MM.1S (cell line): Measurements from ENCODE around the gene EDC3.

Experiments used
- CTCF ChIP-seq: fragments of 300-600 bp; sonication (generic); IDR thresholded peaks from 2 replicates; pipeline ENCODE4 v1.5.1; 2016; ENCODE audit warnings: antibody characterized with exemption, low read length, mixed read lengths
- EZH2 ChIP-seq: fragments of 300-600 bp; sonication (generic); optimal IDR thresholded peaks from 2 replicates; pipeline ENCODE3; 2017; ENCODE audit warnings: low read depth, mild to moderate bottlenecking, antibody characterized with exemption, low read length, mixed read lengths

- TF ChIP-seq CTCF (no peak), EZH2 (no peak)
Measured at GRCh38 chr15:74716651-74717050, 20.8 kb upstream of the EDC3 start.
